ENCODE results near the gene RCC2. TPM values are rescaled to one million over a fixed set of nuclear protein-coding genes. Genes with fewer than 3 reads are reported as not detected.

The RCC2 gene
- polyA plus RNA-seq, 1 of the 3 experiments (the other 2 are of a cell fraction): 53.8 TPM

DNA sequence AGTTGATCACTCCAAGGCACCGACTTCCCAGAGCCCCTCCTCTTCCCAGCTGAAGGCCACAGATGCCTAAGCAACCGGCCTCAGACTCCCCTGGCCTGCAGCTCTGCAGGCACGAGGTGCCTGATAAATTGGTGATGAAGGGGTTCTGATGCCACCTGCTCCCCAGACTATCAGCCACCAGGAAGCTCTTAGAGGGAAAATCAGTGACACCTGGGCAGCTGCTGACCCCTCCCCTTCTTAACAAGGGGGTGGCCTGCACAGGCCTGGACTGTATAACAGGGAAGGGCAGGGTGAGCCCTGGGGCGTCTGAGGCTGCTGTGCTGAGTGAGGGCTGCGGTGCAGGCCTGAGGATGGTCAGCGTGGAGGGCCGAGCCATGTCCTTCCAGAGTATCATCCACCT lies 67.6 kb downstream of the RCC2 start, which contains the start of gene PADI6:
Gene PADI6, plus strand, starts transcription at position 301 of the 400 bp plus-strand sequence. Its CDS starts 50 bp downstream, at position 351.
- Histone ChIP-seq H3K9ac (no peak within 1 kb of the TSS), H3K36me3 (replicated peaks in 1 of 2; ENCODE audit: control insufficient read depth in 1 of 2, insufficient read depth in 2 of 2, low read length in 1 of 2) (no peaks in the 10 kb centered on the region), H3K27ac (ENCODE audit: low read depth in 2 of 2, low read length in 1 of 2) (no peak within 1 kb of the TSS), H3K27me3 (ENCODE audit: insufficient read depth) (peaks cover 14% of the 10 kb centered on the region; the same call in 1 of the 2 replicates), H3K4me1 (ENCODE audit: control insufficient read depth in 1 of 2, insufficient read depth in 2 of 2, low read depth in 1 of 2, low read length in 1 of 2) (no peaks in the 10 kb centered on the region), H3K79me2 (ENCODE audit: insufficient read depth) (no peaks in the 10 kb centered on the region), H3K4me2 (no peak within 1 kb of the TSS), H3K4me3 (ENCODE audit: low read depth in 2 of 2, low read length in 1 of 2) (no peak within 1 kb of the TSS), H2AFZ (ENCODE audit: low read depth) (no peak within 1 kb of the TSS), H3F3A (replicated peaks; ENCODE audit: insufficient read depth) (no peaks in the 10 kb centered on the region), H3K9me3 (no peaks in the 10 kb centered on the region), H3K9me2 (no peaks in the 10 kb centered on the region), H4K20me1 (ENCODE audit: insufficient read depth) (no peaks in the 10 kb centered on the region)
- ChIA-PET POLR2A (no interaction called here), CTCF (interaction anchor here (1.1 to 1.2 kb wide), 2 partner anchors 9 to 30 kb away, joined by 3 read pairs; no protein-coding TSS in a partner anchor)
- DNase-seq: no peak
- TF ChIP-seq SIN3A (IDR thresholded peaks at IDR 0.05; ENCODE audit: borderline replicate concordance, low read depth, low read length) (no peak), SMC3 (IDR thresholded peaks at IDR 0.05; ENCODE audit: low read depth, low read length) (no peak), EP300 (IDR thresholded peaks at IDR 0.05; ENCODE audit: borderline replicate concordance in 1 of 2, low read depth in 1 of 2, low read length in 1 of 2) (no peak), TEAD4 (IDR thresholded peaks at IDR 0.05; ENCODE audit: borderline replicate concordance, insufficient read depth) (no peak), RAD21 (IDR thresholded peaks at IDR 0.05; ENCODE audit: low read length) (no peak), RCOR1 (IDR thresholded peaks at IDR 0.05; ENCODE audit: low read length) (no peak), MXI1 (IDR thresholded peaks at IDR 0.05; ENCODE audit: low read depth, low read length) (no peak), TCF12 (IDR thresholded peaks at IDR 0.05) (no peak), NRF1 (IDR thresholded peaks at IDR 0.05; ENCODE audit: low read depth, low read length) (no peak), GABPA (IDR thresholded peaks at IDR 0.05; ENCODE audit: low read depth) (no peak), MEF2A (IDR thresholded peaks at IDR 0.05; ENCODE audit: borderline replicate concordance, low read depth) (no peak), FOSL2 (IDR thresholded peaks at IDR 0.05; ENCODE audit: borderline replicate concordance, low read depth) (no peak)
- TF ChIP-seq, protein P1, sequence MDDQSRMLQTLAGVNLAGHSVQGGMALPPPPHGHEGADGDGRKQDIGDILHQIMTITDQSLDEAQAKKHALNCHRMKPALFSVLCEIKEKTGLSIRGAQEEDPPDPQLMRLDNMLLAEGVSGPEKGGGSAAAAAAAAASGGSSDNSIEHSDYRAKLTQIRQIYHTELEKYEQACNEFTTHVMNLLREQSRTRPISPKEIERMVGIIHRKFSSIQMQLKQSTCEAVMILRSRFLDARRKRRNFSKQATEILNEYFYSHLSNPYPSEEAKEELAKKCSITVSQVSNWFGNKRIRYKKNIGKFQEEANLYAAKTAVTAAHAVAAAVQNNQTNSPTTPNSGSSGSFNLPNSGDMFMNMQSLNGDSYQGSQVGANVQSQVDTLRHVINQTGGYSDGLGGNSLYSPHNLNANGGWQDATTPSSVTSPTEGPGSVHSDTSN (IDR thresholded peaks at IDR 0.05): no peak
- TF ChIP-seq, protein P2, sequence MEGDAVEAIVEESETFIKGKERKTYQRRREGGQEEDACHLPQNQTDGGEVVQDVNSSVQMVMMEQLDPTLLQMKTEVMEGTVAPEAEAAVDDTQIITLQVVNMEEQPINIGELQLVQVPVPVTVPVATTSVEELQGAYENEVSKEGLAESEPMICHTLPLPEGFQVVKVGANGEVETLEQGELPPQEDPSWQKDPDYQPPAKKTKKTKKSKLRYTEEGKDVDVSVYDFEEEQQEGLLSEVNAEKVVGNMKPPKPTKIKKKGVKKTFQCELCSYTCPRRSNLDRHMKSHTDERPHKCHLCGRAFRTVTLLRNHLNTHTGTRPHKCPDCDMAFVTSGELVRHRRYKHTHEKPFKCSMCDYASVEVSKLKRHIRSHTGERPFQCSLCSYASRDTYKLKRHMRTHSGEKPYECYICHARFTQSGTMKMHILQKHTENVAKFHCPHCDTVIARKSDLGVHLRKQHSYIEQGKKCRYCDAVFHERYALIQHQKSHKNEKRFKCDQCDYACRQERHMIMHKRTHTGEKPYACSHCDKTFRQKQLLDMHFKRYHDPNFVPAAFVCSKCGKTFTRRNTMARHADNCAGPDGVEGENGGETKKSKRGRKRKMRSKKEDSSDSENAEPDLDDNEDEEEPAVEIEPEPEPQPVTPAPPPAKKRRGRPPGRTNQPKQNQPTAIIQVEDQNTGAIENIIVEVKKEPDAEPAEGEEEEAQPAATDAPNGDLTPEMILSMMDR (IDR thresholded peaks at IDR 0.05): no peak
- WGBS (ENCODE audit: low lambda C conversion rate): 30% methylated on average over 7 of the region's 7 CpGs

DNA sequence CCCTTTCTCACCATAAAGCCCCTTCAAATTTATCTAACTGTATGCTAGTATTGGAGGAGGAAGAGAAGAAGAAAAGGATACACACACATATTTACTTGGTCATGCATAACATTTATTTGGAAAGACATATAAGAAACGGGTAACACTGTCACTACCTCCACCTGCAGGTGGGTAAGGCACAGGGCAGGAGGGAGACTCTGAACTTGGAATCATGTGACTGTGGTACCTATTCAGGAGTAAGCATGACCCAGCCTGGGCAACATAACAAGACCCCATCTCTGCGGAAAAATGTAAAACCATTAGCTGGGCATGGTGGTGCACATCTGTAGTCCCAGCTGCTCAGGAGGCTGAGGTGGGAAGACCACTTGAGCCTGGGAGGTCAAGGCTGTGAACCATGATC lies 68.9 kb downstream of the RCC2 start:
- 73% methylated on average over 2 of the region's 2 CpGs for WGBS (ENCODE audit: low lambda C conversion rate)
- Histone ChIP-seq H3K9ac (no peak overlapping the region), H3K9me2 (no peaks in the 10 kb centered on the region), H3K36me3 (replicated peaks in 1 of 2; ENCODE audit: control insufficient read depth in 1 of 2, insufficient read depth in 2 of 2, low read length in 1 of 2) (no peaks in the 10 kb centered on the region), H3K4me2 (no peak overlapping the region), H3K27ac (ENCODE audit: low read depth in 2 of 2, low read length in 1 of 2) (no peak overlapping the region), H3K4me1 (ENCODE audit: control insufficient read depth in 1 of 2, insufficient read depth in 2 of 2, low read depth in 1 of 2, low read length in 1 of 2) (no peaks in the 10 kb centered on the region), H3K9me3 (no peaks in the 10 kb centered on the region), H3F3A (replicated peaks; ENCODE audit: insufficient read depth) (no peaks in the 10 kb centered on the region), H4K20me1 (ENCODE audit: insufficient read depth) (no peaks in the 10 kb centered on the region), H3K4me3 (ENCODE audit: low read depth in 2 of 2, low read length in 1 of 2) (no peak overlapping the region), H2AFZ (ENCODE audit: low read depth) (no peak overlapping the region), H3K79me2 (ENCODE audit: insufficient read depth) (no peaks in the 10 kb centered on the region), H3K27me3 (ENCODE audit: insufficient read depth) (peaks cover 26% of the 10 kb centered on the region; the same call in 1 of the 2 replicates)
- ChIA-PET POLR2A (no interaction called here), CTCF (interaction anchor here (0.6 to 1.5 kb wide), 2 partner anchors 82 to 310 kb away, joined by 3 to 4 read pairs; no protein-coding TSS in a partner anchor)
- no peak for DNase-seq
- TF ChIP-seq, protein P2 (IDR thresholded peaks at IDR 0.05): peak; percentile 24; the same call in 1 of the 2 replicates
- TF ChIP-seq MXI1 (IDR thresholded peaks at IDR 0.05; ENCODE audit: low read depth, low read length): no peak
